Left hindlimb (tissue), 1 donor: ENCODE measurements around the gene HAUS3.
"Not testable (repeated sequence)": the region's sequence is repeated elsewhere in the genome, so short reads cannot be mapped to it uniquely, and the experiment has no call there.

Source experiments
- DNase-seq: peaks from one replicate; pipeline ENCODE4 v3.0.0-alpha.2; 2018

HAUS3 gene

GRCh38 chr4:2275546-2276251, 33.8 kb upstream of the HAUS3 start:
- no peak for DNase-seq

GRCh38 chr4:2275044-2275397, 33.1 kb upstream of the HAUS3 start:
- not testable (repeated sequence) for DNase-seq

- no peak for DNase-seq
These were observed 32.6 kb upstream of the HAUS3 start for GRCh38 chr4:2274320-2275043.

- DNase-seq: no peak
These were observed 31.9 kb upstream of the HAUS3 start for GRCh38 chr4:2273657-2274319.

GRCh38 chr4:2273221-2273620, 31.3 kb upstream of the HAUS3 start:
- no peak for DNase-seq

- no peak for DNase-seq
These were observed 30.9 kb upstream of the HAUS3 start for GRCh38 chr4:2272828-2273120.

- no peak for DNase-seq
These were observed 30.3 kb upstream of the HAUS3 start for GRCh38 chr4:2272026-2272827.

GRCh38 chr4:2271279-2272025, 29.5 kb upstream of the HAUS3 start:
- DNase-seq: peak; percentile 20

- peak; percentile 20 for DNase-seq
These were observed 28.6 kb upstream of the HAUS3 start for GRCh38 chr4:2270341-2271165.

- peak; percentile 16 for DNase-seq
These were observed 27.8 kb upstream of the HAUS3 start for GRCh38 chr4:2269618-2270163.

- peak; percentile 25 for DNase-seq
These were observed 27.2 kb upstream of the HAUS3 start for GRCh38 chr4:2269206-2269531.

GRCh38 chr4:2268357-2269205, 26.7 kb upstream of the HAUS3 start:
- DNase-seq: no peak

- no peak for DNase-seq
These were observed 25.9 kb upstream of the HAUS3 start for GRCh38 chr4:2267841-2268240.

GRCh38 chr4:2267320-2267811, 25.4 kb upstream of the HAUS3 start:
- no peak for DNase-seq

GRCh38 chr4:2266821-2267220, 24.9 kb upstream of the HAUS3 start:
- no peak for DNase-seq

- DNase-seq: peak; percentile 71
These were observed 24.3 kb upstream of the HAUS3 start for GRCh38 chr4:2266181-2266580.

GRCh38 chr4:2265113-2266110, 23.5 kb upstream of the HAUS3 start:
- no peak for DNase-seq

- peak; percentile 27 for DNase-seq
These were observed 22.6 kb upstream of the HAUS3 start for GRCh38 chr4:2264481-2265041.

- no peak for DNase-seq
These were observed 22.0 kb upstream of the HAUS3 start for GRCh38 chr4:2263926-2264321.
